GM12878 (cell line): ENCODE data around the gene IGLL5.

Experiments used
- CBFB ChIP-seq: IDR thresholded peaks from 2 replicates; pipeline ENCODE4 v1.6.1; 2016; ENCODE audit warnings: antibody characterized with exemption, low read depth
- CEBPB ChIP-seq, 2 experiments: fragments of 150-350 bp in 1 of 2; IDR thresholded peaks; 2 replicates each; pipeline ENCODE4 v1.6.1; 2012 to 2014; ENCODE audit warnings: low read depth in 2 of 2, low read length in 2 of 2, borderline replicate concordance in 1 of 2, inconsistent platforms in 1 of 2
- FOS ChIP-seq: IDR thresholded peaks from 3 replicates; pipeline ENCODE4 v1.6.1; 2011; ENCODE audit warnings: borderline replicate concordance; ENCODE audit not compliant: insufficient read length; ENCODE audit errors: extremely low read depth
- HCFC1 ChIP-seq: fragments of 150-350 bp; IDR thresholded peaks from 2 replicates; pipeline ENCODE4 v1.6.1; 2014; ENCODE audit warnings: low read length
- HDGF ChIP-seq: fragments of 450-650 bp; IDR thresholded peaks from 2 replicates; pipeline ENCODE4 v1.6.1; 2016; ENCODE audit warnings: antibody characterized with exemption
- JUNB ChIP-seq: IDR thresholded peaks from 2 replicates; pipeline ENCODE4 v1.6.1; 2016; ENCODE audit warnings: antibody characterized with exemption, mild to moderate bottlenecking
- POLR2A ChIP-seq: IDR thresholded peaks from 2 replicates; pipeline ENCODE4 v1.6.1; 2011; ENCODE audit warnings: low read depth, mild to moderate bottlenecking, low read length
- POLR2AphosphoS5 ChIP-seq: IDR thresholded peaks from 2 replicates; pipeline ENCODE4 v1.6.1; 2011; ENCODE audit warnings: mild to moderate bottlenecking, low read length, inconsistent platforms
- TCF12 ChIP-seq: IDR thresholded peaks from 2 replicates; pipeline ENCODE4 v1.6.1; 2011; ENCODE audit warnings: low read depth, mild to moderate bottlenecking, low read length
- TF ChIP-seq, protein P1 (sequence below), 3 experiments: IDR thresholded peaks in 2 of 3; conservative IDR thresholded peaks in 1 of 3; 2 replicates each; pipeline ENCODE4 v1.5.1; 2011; ENCODE audit warnings: low read depth in 3 of 3, low read length in 3 of 3, mild to moderate bottlenecking in 3 of 3, control low read depth in 2 of 3, moderate library complexity in 2 of 3, inconsistent platforms in 1 of 3, mixed read lengths in 1 of 3; ENCODE audit not compliant: control insufficient read depth in 2 of 3, insufficient read depth in 1 of 3; ENCODE audit errors: extremely low read depth in 1 of 3
- TF ChIP-seq, protein P2 (sequence below): IDR thresholded peaks from 2 replicates; pipeline ENCODE4 v1.6.1; 2011; ENCODE audit warnings: borderline replicate concordance, low read depth, mild to moderate bottlenecking, moderate library complexity, mixed read lengths, low read length; ENCODE audit not compliant: insufficient read depth; ENCODE audit errors: extremely low read length

DNA sequence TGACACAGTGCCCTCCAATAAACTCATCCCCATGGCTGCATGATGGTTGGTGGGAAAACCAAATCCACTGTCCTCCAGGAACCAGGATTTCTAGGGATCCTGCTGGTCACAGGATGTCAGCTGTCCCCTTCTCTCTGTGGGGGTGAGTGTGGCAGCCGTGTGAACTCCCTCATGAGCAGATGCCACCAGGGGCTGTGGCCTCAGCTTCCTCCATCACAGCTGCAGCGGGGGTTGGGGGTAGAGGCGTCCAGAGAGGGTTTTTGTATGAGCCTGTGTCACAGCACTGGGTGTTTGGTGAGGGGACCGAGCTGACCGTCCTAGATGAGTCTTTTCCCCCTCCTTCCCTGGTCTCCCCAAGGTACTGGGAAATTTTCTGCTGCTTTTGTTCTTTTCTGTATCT is 26.4 kb downstream of the IGLL5 start:
- TF ChIP-seq POLR2A: no peak
- TF ChIP-seq FOS: no peak
- TF ChIP-seq POLR2AphosphoS5: no peak
- no peak for TF ChIP-seq CBFB
- TF ChIP-seq TCF12: peak; percentile 79
- TF ChIP-seq, protein P1, sequence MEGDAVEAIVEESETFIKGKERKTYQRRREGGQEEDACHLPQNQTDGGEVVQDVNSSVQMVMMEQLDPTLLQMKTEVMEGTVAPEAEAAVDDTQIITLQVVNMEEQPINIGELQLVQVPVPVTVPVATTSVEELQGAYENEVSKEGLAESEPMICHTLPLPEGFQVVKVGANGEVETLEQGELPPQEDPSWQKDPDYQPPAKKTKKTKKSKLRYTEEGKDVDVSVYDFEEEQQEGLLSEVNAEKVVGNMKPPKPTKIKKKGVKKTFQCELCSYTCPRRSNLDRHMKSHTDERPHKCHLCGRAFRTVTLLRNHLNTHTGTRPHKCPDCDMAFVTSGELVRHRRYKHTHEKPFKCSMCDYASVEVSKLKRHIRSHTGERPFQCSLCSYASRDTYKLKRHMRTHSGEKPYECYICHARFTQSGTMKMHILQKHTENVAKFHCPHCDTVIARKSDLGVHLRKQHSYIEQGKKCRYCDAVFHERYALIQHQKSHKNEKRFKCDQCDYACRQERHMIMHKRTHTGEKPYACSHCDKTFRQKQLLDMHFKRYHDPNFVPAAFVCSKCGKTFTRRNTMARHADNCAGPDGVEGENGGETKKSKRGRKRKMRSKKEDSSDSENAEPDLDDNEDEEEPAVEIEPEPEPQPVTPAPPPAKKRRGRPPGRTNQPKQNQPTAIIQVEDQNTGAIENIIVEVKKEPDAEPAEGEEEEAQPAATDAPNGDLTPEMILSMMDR (IDR thresholded peaks at IDR 0.05 in 2 of 3, conservative IDR thresholded peaks at IDR 0.05 in 1 of 3; ENCODE audit: control insufficient read depth in 2 of 3, extremely low read depth in 1 of 3, insufficient read depth in 1 of 3, low read depth in 3 of 3, low read length in 3 of 3): no peak
- TF ChIP-seq CEBPB (IDR thresholded peaks at IDR 0.05; ENCODE audit: borderline replicate concordance in 1 of 2, low read depth in 2 of 2, low read length in 2 of 2): no peak
- TF ChIP-seq, protein P2, sequence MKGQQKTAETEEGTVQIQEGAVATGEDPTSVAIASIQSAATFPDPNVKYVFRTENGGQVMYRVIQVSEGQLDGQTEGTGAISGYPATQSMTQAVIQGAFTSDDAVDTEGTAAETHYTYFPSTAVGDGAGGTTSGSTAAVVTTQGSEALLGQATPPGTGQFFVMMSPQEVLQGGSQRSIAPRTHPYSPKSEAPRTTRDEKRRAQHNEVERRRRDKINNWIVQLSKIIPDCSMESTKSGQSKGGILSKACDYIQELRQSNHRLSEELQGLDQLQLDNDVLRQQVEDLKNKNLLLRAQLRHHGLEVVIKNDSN: no peak
- no peak for TF ChIP-seq HDGF
- no peak for TF ChIP-seq HCFC1
- TF ChIP-seq JUNB: no peak
